ENCODE measurements around the gene MSMP.

GRCh38 chr9:35713578-35713977, 40.5 kb downstream of the MSMP start:
- TF ChIP-seq CTCF (IDR thresholded peaks at IDR 0.05; ENCODE audit: poor library complexity), result no peak
- no peak for TF ChIP-seq EZH2 (IDR thresholded peaks at IDR 0.05; ENCODE audit: borderline replicate concordance)
- no peak for TF ChIP-seq EZH2phosphoT487 (IDR thresholded peaks at IDR 0.05; ENCODE audit: low read depth, severe bottlenecking, unreplicated experiment)
